HepG2 (cell line): ENCODE results near the gene CYP26B1. TPM values are rescaled to one million over a fixed set of nuclear protein-coding genes. Genes with fewer than 3 reads are reported as not detected.

Experiments
- ATAC-seq: fragments of 200-7000 bp; cut with Tn5 transposase; 3 replicates; pipeline ENCODE4 v1.9.1; 2020; ENCODE audit warnings: mild to moderate bottlenecking, moderate library complexity
- BruUV-seq: library from RNA; stranded (reverse); fragments of 400-500 nt; replicated peaks from 2 replicates; lab custom pipeline; 2021; lab: Mats Ljungman, UMichigan
- CTCF ChIA-PET: fragments of 300-600 bp; formaldehyde crosslinking; extraction: SDS; loops from one replicate; lab custom pipeline; 2021; ENCODE audit warnings: low total read pairs, inconsistent platforms, low intra/inter-chr PET ratio; lab: Yijun Ruan, JAX
- POLR2A ChIA-PET: fragments of 350-600 bp; sonication (Branson Sonifier 250); formaldehyde crosslinking; loops from one replicate; lab custom pipeline; 2020; ENCODE audit warnings: antibody characterized with exemption, inconsistent platforms; lab: Yijun Ruan, JAX
- DNase-seq: peaks from one replicate; pipeline ENCODE4 v3.0.0-alpha.2; 2015; ENCODE audit warnings: low spot score
- FAIRE-seq: peaks from 3 replicates; lab custom pipeline; 2011; peaks lifted over from hg19 to GRCh38; lab: Jason Lieb, UNC
- H2AFZ ChIP-seq: one replicate; pipeline ENCODE4 v1.6.1; 2011; ENCODE audit warnings: low read length, inconsistent platforms
- H3K27ac ChIP-seq: fragments of 300-600 bp; 3 replicates; pipeline ENCODE4 v1.8.0; 2011; ENCODE audit warnings: mixed run types, mild to moderate bottlenecking, mixed read lengths, low read length, inconsistent platforms; ENCODE audit not compliant: insufficient read depth; ENCODE audit errors: extremely low read length
- H3K27me3 ChIP-seq, 2 experiments: fragments of 200-600 bp in 1 of 2; 2 replicates in 1 of 2; 3 replicates in 1 of 2; pipeline versions ENCODE4 v1.6.0 to v1.8.0; 2011; ENCODE audit warnings: low read length in 2 of 2, mild to moderate bottlenecking in 2 of 2, moderate library complexity in 2 of 2, inconsistent platforms in 1 of 2; ENCODE audit not compliant: insufficient read depth in 2 of 2, control insufficient read depth in 1 of 2
- H3K36me3 ChIP-seq, 2 experiments: fragments of 200-600 bp in 1 of 2; replicated peaks in 1 of 2; 2 replicates in 1 of 2; 3 replicates in 1 of 2; pipeline versions ENCODE4 v1.5.1 to v1.8.0; 2011; ENCODE audit warnings: low read length in 2 of 2, inconsistent platforms in 1 of 2; ENCODE audit not compliant: insufficient read depth in 2 of 2, control insufficient read depth in 1 of 2
- H3K4me1 ChIP-seq: 2 replicates; pipeline ENCODE4 v1.5.1; 2012; ENCODE audit warnings: low read length, inconsistent platforms; ENCODE audit not compliant: insufficient read depth
- H3K4me2 ChIP-seq: 2 replicates; pipeline ENCODE4 v1.6.0; 2011; ENCODE audit warnings: low read depth, low read length, inconsistent platforms
- H3K4me3 ChIP-seq, 3 experiments: fragments of 200-600 bp in 1 of 3; sonication (generic), shearing (Covaris generic) in 1 of 3; replicated peaks in 1 of 3; 2 replicates each; pipeline ENCODE4 v1.5.1; 2011 to 2016; ENCODE audit warnings: low read length in 3 of 3, inconsistent platforms in 2 of 3, low read depth in 2 of 3, mild to moderate bottlenecking in 2 of 3, control low read depth in 1 of 3, mixed read lengths in 1 of 3; ENCODE audit not compliant: insufficient read depth in 1 of 3
- H3K79me2 ChIP-seq: one replicate; pipeline ENCODE4 v1.6.1; 2011; ENCODE audit warnings: low read length, inconsistent platforms; ENCODE audit not compliant: insufficient read depth
- H3K9ac ChIP-seq: 2 replicates; pipeline ENCODE4 v1.6.0; 2011; ENCODE audit warnings: mild to moderate bottlenecking, low read depth, low read length, inconsistent platforms; ENCODE audit not compliant: insufficient read depth
- H3K9me3 ChIP-seq: 2 replicates; pipeline ENCODE4 v1.5.1; 2012; ENCODE audit warnings: mild to moderate bottlenecking, low read length
- H4K20me1 ChIP-seq: 2 replicates; pipeline ENCODE4 v1.6.0; 2011; ENCODE audit warnings: inconsistent platforms, mild to moderate bottlenecking, low read length, moderate library complexity; ENCODE audit not compliant: insufficient read depth
- ARHGAP35 ChIP-seq: sonication (generic); formaldehyde crosslinking; IDR thresholded peaks from 2 replicates; pipeline ENCODE4 v1.9.0; 2022; ENCODE audit warnings: mild to moderate bottlenecking, inconsistent platforms, moderate library complexity, missing genetic modification reagents, borderline replicate concordance
- FIP1L1 ChIP-seq: fragments of 200-400 bp; formaldehyde crosslinking; IDR thresholded peaks from 2 replicates; pipeline ENCODE4 v1.6.1; 2018; ENCODE audit warnings: low read depth, mild to moderate bottlenecking, low read length, moderate library complexity, borderline replicate concordance; ENCODE audit not compliant: insufficient read depth
- MAZ ChIP-seq, 2 experiments: sonication (generic) in 1 of 2; formaldehyde crosslinking in 1 of 2; IDR thresholded peaks; 2 replicates each; pipeline versions ENCODE4 v1.5.0 to v1.6.1; 2012 to 2020; ENCODE audit warnings: low read depth in 2 of 2, mild to moderate bottlenecking in 2 of 2, borderline replicate concordance in 1 of 2, improper control_type of control experiment in 1 of 2, low read length in 1 of 2, missing genetic modification reagents in 1 of 2, moderate library complexity in 1 of 2
- PAX8 ChIP-seq: sonication (generic); formaldehyde crosslinking; IDR thresholded peaks from 2 replicates; pipeline ENCODE4 v1.8.0; 2022; ENCODE audit warnings: mild to moderate bottlenecking, missing genetic modification reagents, borderline replicate concordance
- SRF ChIP-seq: IDR thresholded peaks from 2 replicates; pipeline ENCODE4 v1.6.1; 2011; ENCODE audit warnings: mild to moderate bottlenecking, low read depth, low read length, moderate library complexity
- ZNF124 ChIP-seq: sonication (generic); formaldehyde crosslinking; IDR thresholded peaks from 2 replicates; pipeline ENCODE4 v1.4.0; 2020; ENCODE audit warnings: missing genetic modification reagents
- ZNF263 ChIP-seq: sonication (generic); formaldehyde crosslinking; IDR thresholded peaks from 2 replicates; pipeline ENCODE4 v1.4.0; 2020; ENCODE audit warnings: missing genetic modification reagents
- WGBS: methylation state at CpG from one replicate; pipeline ENCODE4 v1.1.6; 2017; ENCODE audit warnings: low lambda C conversion rate; 5-methylcytosine and 5-hydroxymethylcytosine counted together
- in situ Hi-C: cut with HindIII; loops from 2 replicates; pipeline ENCODE4 v1.10.0; 2017; ENCODE audit warnings: low pct_unique_long_range_greater_than_20kb; ENCODE audit not compliant: extremely low pct_ligation_motif_present
- intact Hi-C: fragments of 100-400 bp; cut with micrococcal nuclease; formaldehyde crosslinking; loops from one replicate; pipeline ENCODE4 v1.10.0; 2022; ENCODE audit not compliant: unreplicated experiment
- polyA plus RNA-seq, 8 experiments: library from polyadenylated mRNA; depleted of rRNA in 3 of 8; stranded (reverse) in 7 of 8; unstranded in 1 of 8; fragments of >200 nt; fragmentation: Illumina TruSeq in 4 of 8; extraction: Trizol in 4 of 8; gene quantifications; 2 replicates each; pipeline versions ENCODE4 v1.2.1 to v1.2.3, GENCODE V29; 2011 to 2016; ENCODE audit warnings: low read depth in 4 of 8, missing spikeins in 1 of 8, mixed read lengths in 1 of 8; ENCODE audit not compliant: insufficient read depth in 1 of 8
- total RNA-seq, 5 experiments: library from RNA; depleted of rRNA; stranded (reverse); fragments of >200 nt; fragmentation: Illumina TruSeq; extraction: Trizol; gene quantifications; 2 replicates each; pipeline ENCODE4 v1.2.3, GENCODE V29; 2016; ENCODE audit warnings: low read depth in 1 of 5
- TF ChIP-seq, protein P1 (sequence below): sonication (generic); formaldehyde crosslinking; IDR thresholded peaks from 2 replicates; pipeline ENCODE4 v1.8.0; 2022; ENCODE audit warnings: missing genetic modification reagents, mild to moderate bottlenecking, borderline replicate concordance

Gene CYP26B1
- total and polyA plus RNA-seq, 2 of the 13 experiments (the other 11 are each of a cell fraction or from before 2014, with no cell fraction given) = 0.05 to 0.07 TPM

DNA sequence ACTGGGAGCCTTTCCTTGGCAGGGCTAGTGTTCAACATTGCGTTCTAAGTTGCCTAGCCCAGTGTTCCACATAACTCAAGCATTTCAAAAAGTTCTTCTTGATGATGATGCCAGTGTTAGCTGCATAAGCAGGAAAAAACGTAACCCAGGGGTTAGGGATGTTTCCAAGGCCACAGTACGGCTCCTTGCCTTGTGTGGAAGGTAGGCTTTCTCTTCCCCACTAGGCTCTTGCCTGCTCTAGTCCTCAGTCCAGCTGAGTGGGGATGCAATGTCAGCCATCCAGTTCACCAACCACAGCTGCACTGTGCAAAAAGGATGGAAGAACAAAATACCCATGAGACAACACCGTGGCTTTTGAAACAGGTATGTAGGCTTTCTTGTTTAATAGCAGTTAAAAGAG, 28.0 kb upstream of the CYP26B1 start:
- DNase-seq = no peak

DNA sequence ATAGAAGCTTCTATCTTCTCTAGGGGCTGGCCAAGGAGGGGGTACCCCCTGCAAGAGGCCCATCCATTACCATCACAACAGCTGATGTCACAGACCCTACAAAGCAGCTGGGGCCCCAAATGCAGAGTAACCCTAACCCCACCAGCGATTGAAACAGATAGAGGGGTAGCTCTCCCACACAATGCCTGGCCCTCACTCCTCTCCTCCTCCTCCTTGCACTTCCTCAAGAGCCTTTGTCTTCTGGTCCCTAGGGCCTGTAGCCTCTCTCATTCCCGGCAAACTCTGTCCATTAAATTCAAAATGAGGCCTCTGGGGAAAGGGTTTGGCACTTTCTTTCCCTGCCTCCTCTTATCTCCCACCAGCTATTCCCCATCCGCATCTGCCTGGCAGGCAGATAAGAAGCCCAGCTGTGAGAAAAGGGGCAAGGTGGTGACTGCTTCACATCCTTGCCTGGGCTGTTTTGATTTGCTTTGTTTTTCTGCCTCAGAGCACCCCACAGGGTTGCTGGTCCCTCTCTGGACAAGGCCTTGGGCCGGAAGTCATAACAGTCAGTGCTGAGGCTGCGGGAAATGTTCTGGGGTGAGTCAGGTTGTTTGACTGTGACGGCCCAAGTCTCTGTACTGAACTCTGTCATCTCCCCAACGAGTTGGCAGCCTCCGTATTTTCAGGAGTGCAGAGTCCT, 26.1 kb upstream of the CYP26B1 start:
- POLR2A ChIA-PET = no interaction called here
- H3K9ac ChIP-seq = no peak overlapping the region
- BruUV-seq = no TSS peak
- H3K27me3 ChIP-seq = no peaks in the 10 kb centered on the region
- in situ Hi-C loops (no loop called here), intact Hi-C loops (no loop called here)
- no peaks in the 10 kb centered on the region for H3K79me2 ChIP-seq
- peaks cover 2 to 15% of the 10 kb centered on the region in 2 experiments; a peak in 2 of 5 replicates for H3K36me3 ChIP-seq
- 79% methylated on average over 8 of the region's 8 CpGs for WGBS
- FAIRE-seq (no peak), ATAC-seq (no peak), DNase-seq (no peak)
- no peaks in the 10 kb centered on the region for H4K20me1 ChIP-seq
- no peak overlapping the region for H3K4me2 ChIP-seq
- TF ChIP-seq FIP1L1 (no peak), ARHGAP35 (CRISPR knock-in tag) (no peak), ZNF263 (no peak), SRF (no peak)
- H3K9me3 ChIP-seq = no peaks in the 10 kb centered on the region
- no peak overlapping the region for H2AFZ ChIP-seq
- H3K4me1 ChIP-seq = no peaks in the 10 kb centered on the region
- CTCF ChIA-PET = no interaction called here
- no peak overlapping the region for H3K27ac ChIP-seq
- no peak overlapping the region for H3K4me3 ChIP-seq

More for the DNA sequence above, 28.0 kb upstream of the CYP26B1 start:
- H2AFZ ChIP-seq = no peak overlapping the region
- H3K27ac ChIP-seq = no peak overlapping the region
- peaks cover 2 to 19% of the 10 kb centered on the region in 2 experiments; a peak in 2 of 5 replicates for H3K36me3 ChIP-seq
- FAIRE-seq (no peak), ATAC-seq (no peak)
- in situ Hi-C loops = no loop called here
- no peaks in the 10 kb centered on the region for H3K4me1 ChIP-seq
- WGBS = 84% methylated on average over 4 of the region's 4 CpGs
- TF ChIP-seq, protein P1, sequence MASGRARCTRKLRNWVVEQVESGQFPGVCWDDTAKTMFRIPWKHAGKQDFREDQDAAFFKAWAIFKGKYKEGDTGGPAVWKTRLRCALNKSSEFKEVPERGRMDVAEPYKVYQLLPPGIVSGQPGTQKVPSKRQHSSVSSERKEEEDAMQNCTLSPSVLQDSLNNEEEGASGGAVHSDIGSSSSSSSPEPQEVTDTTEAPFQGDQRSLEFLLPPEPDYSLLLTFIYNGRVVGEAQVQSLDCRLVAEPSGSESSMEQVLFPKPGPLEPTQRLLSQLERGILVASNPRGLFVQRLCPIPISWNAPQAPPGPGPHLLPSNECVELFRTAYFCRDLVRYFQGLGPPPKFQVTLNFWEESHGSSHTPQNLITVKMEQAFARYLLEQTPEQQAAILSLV (CRISPR knock-in tag) = no peak
- TF ChIP-seq PAX8 (CRISPR knock-in tag) (no peak), MAZ (IDR thresholded peaks at IDR 0.05; ENCODE audit: borderline replicate concordance, low read depth, low read length) (no peak), MAZ (CRISPR knock-in tag; IDR thresholded peaks at IDR 0.05; ENCODE audit: low read depth) (no peak), ZNF124 (CRISPR knock-in tag) (no peak)
- no peaks in the 10 kb centered on the region for H3K9me3 ChIP-seq
- no TSS peak for BruUV-seq
- intact Hi-C loops = no loop called here
- no peaks in the 10 kb centered on the region for H3K79me2 ChIP-seq
- H3K27me3 ChIP-seq = no peaks in the 10 kb centered on the region
- no peaks in the 10 kb centered on the region for H4K20me1 ChIP-seq
- CTCF ChIA-PET = no interaction called here
- no peak overlapping the region for H3K9ac ChIP-seq
- no peak overlapping the region for H3K4me2 ChIP-seq
- H3K4me3 ChIP-seq = no peak overlapping the region
- POLR2A ChIA-PET = no interaction called here
